GM12891 (cell line): Measurements from ENCODE around the gene PPP1R13B.

Experiments
- POLR2A ChIP-seq: IDR thresholded peaks from 2 replicates; pipeline ENCODE4 v1.6.1; 2011; ENCODE audit warnings: low read depth, low read length, control low read depth
- POLR2AphosphoS5 ChIP-seq: IDR thresholded peaks from 2 replicates; pipeline ENCODE4 v1.6.1; 2011; ENCODE audit warnings: low read depth, low read length, control low read depth
- SPI1 ChIP-seq: IDR thresholded peaks from 2 replicates; pipeline ENCODE4 v1.6.1; 2011; ENCODE audit warnings: low read depth, low read length, control low read depth

GRCh38 chr14:103686831-103687485 lies 160.4 kb downstream of the PPP1R13B start:
- TF ChIP-seq POLR2A (no peak), SPI1 (no peak), POLR2AphosphoS5 (no peak)
